Fibroblast of lung (primary cell): Measurements from ENCODE around the gene LAP3.

Source experiments
- CTCF ChIP-seq, 2 donors: IDR thresholded peaks in 1 of 2; conservative IDR thresholded peaks in 1 of 2; 1 replicate in 1 of 2; 2 replicates in 1 of 2; pipeline ENCODE4 v1.5.1; 2011 to 2012; ENCODE audit warnings: low read length in 2 of 2, control low read depth in 1 of 2, inconsistent platforms in 1 of 2, low read depth in 1 of 2, mild to moderate bottlenecking in 1 of 2
- EZH2 ChIP-seq: IDR thresholded peaks from 2 replicates; pipeline ENCODE4 v1.5.1; 2012; ENCODE audit warnings: low read length, control low read depth, mild to moderate bottlenecking; ENCODE audit errors: missing control alignments

- TF ChIP-seq CTCF (conservative IDR thresholded peaks at IDR 0.05 in 1 of 2, IDR thresholded peaks at IDR 0.05 in 1 of 2; ENCODE audit: low read depth in 1 of 2, low read length in 2 of 2), result no peak
- TF ChIP-seq EZH2, result no peak
These were observed 56.6 kb downstream of the LAP3 start for GRCh38 chr4:17633600-17633999.
